NCI-H2081 treated with DMSO at 0.1 percent for 48 hours (cell line): Measurements from ENCODE around the gene KBTBD8.

Experiments
- DNase-seq: peaks from one replicate; lab custom pipeline; 2025; lab: John Stamatoyannopoulos, UW

Gene KBTBD8

DNA sequence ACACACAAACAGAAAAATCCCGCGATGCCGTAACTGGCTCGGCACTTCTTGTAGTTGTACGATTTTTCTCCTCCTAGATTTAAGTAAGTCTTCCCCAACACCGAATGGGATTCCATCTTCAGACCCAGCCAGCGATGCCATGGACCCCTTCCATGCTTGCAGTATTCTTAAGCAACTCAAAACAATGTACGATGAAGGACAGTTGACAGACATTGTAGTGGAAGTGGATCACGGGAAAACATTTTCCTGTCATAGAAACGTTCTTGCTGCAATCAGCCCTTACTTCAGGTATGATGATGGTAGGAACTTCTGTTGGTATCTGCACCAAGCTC lies 763 bp downstream of the KBTBD8 start:
- no peak for DNase-seq

DNA sequence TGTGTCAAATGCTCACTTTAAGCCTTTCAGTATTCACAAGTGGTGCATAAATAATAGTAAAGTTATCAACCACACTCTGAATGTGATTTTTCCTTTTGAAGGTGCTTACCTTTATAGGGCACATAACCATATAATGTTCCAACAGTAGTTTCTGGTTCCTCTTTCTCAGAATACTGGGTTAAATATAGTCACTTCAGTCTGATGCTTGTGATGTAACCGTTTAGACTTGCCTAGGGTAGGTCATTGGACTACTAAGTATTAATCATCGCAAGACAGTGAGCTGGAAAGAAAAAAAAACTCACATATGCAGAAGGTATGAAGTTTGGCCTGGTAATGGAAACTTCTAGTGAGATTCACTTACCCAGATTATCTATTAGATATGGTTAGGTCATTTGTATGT lies 1.9 kb downstream of the KBTBD8 start:
- no peak for DNase-seq

DNA sequence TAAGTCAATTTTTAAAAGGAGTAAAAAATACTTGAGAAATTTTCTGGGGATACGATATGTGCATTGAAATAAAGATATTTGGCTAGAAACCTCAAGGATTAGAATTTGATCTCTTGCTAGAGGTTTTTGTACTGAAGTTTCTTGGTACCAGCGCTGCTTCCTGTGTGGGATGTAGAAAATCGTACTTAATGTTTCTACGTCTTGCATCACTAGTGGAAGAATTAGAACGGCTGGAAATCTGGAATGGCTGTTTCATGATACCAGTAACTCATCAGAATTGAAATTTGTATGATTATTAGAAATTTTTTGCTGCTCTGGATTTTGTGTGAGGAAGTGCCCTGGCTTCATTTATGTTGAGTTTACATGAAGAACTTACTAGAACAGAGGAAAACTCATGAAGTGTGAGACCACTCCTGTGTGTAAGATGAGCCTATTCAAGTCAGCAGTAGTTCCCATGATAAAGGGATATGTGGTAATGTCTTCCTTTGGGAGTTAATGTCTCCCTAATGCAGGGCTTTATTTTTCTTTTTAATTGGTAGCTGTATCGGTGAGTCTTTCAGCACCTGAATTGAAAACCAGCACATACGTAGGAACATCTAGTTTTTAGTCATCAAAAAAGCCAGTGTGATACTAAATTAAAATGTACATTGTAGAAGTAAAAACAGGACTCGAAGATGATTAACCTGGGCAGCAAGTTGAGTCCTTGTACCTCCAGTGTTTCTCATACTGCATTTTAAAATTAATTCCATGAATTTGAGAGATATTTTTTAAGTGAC lies 3.2 kb downstream of the KBTBD8 start:
- no peak for DNase-seq

DNA sequence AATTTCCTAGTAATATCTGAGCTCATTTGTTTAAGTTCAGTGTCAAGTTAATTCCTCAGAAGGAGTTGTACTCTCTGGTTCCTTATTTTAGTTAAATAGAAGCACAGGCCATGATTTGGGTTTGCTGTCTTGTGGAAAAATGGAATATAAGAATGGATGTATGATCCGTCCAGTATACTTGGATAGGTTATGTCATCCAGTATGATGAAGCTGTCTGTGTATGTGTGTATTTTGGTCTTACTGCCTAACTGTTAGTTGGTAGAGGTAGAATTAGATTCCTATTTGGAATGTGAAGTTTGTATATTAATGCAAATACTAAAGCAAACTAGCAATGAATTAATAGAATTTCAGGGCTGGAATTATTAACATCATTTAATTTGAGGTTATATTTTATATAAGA lies 7.9 kb downstream of the KBTBD8 start:
- no peak for DNase-seq

DNA sequence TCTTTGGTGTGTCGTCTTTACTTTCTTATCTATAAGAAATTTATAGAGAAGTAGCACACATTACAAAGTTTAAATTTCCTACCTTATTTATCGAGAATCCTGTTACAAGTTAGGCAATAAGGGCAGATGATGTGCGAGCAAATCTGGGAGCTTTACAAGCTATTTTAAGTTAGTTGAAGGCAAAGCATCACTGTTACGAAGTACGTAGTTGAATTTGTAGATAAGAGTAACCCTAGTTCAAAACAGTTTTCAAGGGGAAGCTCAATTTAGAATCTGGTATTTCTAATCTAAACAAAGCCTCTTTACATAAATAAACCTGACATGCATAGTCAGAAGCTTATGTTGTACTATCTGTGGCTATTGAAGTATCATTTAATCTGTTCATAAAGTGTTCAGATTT lies 8.4 kb downstream of the KBTBD8 start:
- DNase-seq: no peak

DNA sequence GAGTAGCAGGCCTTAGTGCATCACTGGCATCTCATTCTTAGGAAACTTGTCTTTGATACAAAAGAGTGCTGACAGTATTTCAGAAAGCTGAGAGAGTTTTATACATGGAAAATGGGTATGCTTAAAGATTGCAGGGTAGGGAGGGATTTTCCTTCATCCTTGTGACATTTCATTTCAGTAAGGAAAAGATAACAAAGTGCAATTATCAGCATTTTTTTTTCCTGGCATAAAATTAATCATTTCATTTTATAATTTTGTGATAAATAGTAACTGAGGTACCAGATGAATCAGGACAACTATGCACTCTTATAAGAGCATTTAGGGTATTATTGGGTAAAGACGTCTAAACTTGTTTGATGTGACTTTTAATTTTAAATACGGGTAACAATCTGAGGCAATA lies 10.3 kb downstream of the KBTBD8 start:
- no peak for DNase-seq

DNA sequence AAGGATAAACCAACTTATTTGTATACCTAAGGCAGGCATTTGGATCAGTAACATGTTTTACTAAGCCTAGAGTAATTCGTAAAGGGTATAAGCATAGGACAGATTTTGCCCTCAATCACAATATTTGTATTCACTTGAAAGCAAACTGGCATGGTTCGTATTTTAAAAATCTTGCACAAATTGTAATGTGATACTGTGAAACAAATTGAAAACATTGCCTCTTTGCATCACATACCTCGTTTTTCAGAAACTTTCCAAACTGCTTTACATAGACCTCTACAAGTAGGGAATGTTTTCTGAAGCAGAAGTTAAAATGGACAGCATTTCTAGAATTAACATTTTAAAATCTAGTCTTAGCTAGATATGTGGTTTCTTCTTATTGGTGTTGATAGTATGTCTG lies 11.6 kb downstream of the KBTBD8 start:
- DNase-seq: no peak

DNA sequence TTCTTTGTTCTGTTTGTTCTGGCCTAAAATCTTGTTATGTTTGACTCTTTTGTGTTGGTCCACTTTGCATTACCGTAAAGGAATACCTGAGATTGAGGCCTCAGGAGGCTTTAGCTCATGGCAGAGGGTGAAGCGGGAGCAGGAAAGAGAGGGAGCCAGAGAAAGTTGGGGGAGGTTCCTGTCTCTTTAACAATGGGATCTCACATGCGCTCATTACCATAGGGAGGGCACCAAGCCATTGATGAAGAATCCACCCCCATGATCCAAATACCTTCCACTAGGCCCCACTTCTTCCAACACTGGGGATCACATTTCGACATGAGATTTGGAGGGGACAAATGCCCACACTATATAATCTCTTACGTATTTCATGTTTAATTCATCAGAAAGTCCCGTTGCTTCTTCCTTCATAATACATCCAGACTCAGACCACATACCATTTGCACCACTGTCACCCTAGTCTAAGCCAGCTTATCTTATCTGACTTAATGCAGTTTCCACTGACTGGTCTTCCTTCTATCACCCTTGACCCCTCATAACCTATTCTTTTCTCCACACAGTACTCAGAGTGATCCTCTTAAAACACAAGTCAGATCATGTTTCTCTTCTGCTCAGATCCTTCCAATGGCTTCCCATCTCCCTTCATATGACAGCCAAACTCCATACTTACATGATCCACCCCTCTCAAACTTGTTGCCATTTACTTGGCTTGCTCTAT lies 13.5 kb downstream of the KBTBD8 start:
- DNase-seq: no peak

DNA sequence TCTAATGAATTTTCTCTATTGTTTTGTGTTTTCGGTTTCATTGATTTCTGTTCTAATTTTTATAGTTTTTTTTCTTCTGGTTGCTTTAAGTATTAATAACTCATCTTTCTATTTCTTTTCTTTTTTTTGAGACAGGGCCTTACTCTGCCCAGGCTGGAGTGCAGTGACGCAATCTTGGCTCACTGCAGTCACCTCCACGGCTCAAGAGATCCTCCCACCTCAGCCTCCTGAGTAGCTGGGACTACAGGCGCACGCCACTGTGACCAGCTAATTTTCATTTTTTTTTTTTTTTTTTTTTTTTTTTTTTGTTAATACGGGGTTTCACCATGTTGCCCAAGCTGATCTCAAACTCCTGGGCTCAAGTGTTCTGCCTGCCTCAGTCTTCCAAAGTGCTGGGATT lies 14.5 kb downstream of the KBTBD8 start:
- no peak for DNase-seq

DNA sequence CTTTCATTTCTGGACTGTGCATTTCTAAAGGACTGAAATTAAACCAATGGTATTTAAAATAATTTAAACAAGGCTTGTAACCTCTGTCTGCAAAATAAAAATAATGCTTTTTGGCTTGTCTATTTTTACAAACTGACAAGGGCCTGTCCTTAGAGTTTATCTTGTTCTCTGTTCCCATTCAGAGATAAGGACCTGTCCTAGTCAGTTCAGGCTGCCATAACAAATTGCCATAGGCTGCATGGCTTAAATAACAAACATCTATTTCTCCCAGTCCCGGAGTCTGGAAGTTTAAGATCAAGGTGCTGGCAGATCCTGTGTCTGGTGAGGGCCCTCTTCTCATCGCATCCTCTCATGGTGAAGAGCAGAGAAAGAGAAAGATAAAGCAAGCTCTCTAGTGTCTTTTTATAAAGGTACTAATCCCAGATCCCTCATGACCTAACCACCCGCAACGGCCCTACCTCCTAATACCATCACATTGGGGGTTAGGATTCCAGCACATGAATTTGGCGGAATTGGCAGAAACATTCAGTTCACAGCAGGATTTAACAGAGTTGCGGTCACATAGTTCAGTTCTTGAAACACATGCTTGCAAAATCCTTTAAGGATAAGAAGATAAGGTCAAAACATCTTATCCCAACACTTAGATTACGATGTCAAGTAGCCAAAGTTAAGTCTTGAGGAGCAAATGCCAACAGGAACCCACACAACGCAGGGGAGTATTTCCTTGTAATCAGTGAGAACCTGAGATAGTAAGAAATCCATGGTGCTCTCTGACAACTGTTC lies 17.8 kb downstream of the KBTBD8 start:
- no peak for DNase-seq

DNA sequence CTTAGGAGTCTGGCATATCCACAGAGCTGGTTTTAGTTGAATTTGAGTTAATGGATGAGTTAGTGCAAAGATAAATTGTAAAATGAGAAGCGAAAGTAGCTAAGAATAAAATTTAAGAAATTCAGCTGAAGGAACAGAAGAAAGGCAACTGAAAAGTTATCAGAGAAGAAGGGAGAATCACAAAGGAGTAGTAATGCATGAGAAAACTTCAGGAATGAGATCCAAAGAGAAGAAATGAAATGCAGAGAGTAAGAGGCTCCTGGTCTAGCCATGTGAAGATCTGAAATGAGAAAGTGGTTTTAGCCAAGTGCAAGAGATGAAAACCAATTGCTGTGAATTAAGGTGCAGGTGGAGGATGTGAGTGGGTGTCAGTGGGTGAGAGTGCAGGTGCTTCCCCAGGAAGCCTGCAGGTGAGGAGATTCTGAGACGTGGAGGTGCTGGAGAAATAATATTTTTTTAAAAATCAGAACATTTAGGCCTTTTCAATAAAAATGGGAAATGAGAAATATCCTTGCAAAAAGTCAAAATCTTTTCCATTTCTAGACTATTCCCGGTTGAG lies 18.5 kb downstream of the KBTBD8 start:
- DNase-seq: no peak

DNA sequence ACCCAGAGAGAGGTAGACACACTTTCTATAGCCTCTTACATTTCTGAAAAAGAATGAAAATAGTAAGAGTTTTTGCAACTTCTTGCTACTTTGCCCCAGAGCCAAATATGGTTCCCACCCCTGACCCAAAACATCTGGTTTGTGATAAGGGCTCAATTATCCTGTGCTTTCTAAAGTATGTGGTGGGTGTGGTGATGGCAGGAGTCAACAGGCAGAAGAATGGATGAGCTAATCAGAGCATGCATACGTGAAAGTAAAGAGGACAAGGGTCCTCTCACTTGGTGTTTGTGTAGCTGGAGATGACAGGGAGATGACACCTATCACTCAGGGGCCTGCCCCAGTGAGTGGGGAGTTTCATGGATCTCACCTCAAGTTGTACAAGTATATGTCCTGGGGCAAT lies 19.1 kb downstream of the KBTBD8 start:
- no peak for DNase-seq

DNA sequence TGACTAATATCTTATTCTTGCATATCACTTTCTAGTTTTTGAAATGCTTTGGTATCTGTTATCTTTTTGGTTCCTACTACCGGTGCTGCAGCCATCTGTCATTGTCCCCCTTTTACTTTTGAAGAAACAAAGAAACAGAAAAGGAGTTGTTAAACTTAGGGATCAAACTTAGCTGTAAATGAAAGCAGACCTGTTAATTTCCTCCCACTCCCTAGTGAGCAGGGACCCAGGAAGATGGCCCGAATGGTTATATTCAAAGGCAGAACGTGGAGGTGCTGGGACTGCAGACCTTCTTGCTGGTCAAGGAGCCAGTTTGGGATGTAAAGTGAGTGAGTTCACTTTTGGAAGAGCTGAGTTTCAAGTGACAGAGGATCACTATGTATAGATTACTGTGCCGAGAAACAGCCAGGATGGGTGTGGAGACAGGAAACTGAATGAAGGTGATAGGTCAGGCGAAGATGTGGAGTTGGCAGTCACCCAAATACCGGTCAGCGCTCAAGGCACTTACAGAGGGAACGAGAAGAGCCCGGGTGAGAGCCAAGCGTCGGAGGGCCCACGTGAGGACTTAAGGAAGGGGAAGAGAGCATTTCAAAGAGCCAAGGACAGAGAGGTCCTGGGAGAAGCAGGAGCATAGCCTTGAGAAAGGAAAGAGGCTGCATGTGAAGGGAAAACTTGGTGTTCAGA lies 20.1 kb downstream of the KBTBD8 start:
- no peak for DNase-seq

DNA sequence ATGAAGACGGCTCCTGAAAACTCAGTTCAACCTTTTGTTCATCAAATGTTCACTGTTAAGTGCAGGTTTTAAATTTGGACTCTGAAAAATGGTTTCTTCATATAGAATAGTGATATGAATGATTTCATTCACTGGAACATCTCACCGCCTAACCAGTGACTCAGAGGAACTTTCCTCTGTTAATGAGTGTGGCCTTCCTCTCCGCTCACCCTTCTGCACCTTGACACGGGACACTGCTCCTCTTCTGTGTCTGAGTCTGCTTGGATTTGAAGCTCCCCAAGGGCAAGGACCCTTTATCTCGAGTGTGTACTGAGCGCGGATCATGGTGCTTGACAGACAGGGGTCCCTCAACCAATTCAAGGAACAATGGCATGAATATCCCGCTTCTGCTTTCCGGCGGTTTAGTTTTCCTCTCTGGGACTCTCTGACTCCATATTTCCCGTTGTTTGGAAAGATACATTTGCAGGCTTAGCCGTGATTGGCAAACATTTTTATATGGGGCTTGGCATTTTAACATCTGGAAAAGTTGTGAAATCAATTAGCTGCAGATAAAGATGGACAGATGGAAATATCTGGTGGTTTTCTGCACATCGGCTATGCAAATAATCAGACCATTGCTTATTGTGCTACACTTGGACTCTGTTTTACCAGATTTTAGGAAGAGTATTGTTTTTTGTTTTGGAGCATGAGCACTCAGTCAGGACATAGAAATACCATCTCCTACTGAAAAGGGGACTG lies 20.9 kb downstream of the KBTBD8 start:
- DNase-seq: no peak

DNA sequence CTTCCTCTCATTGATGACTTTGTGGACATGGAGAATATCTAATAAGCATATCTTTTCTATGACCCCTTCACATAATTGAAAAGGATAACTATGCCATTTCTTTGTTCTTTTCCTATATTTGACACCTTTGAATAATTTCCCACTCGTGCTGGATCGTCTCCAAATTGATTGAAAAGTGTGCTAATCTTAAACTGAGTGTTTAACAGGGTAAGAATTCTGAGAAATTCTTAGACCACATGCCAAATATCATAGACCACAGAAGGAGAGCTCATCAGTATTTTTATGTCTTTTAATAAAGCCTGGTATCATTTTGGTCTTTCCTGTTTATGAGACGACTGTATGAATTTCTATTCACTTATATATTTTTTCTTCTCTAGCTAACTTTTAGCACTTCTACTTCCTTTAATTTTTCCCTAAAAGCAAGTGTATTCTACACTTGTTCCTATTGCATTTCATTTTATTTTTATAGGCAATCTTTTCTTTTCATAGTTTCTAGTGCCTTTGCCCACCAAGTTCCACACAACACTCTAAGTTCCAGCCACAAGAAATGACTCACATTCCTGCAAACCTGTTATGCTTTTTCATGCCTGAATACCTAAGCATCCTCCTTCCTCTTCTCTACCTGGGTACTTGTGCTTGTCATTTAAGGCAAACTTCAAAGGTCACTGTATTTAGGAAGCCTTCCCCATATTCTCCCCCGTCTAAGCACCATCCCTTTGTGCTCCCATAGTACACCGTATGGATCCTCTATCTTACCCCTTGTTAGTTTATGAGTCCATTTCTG lies 30.1 kb downstream of the KBTBD8 start:
- no peak for DNase-seq

DNA sequence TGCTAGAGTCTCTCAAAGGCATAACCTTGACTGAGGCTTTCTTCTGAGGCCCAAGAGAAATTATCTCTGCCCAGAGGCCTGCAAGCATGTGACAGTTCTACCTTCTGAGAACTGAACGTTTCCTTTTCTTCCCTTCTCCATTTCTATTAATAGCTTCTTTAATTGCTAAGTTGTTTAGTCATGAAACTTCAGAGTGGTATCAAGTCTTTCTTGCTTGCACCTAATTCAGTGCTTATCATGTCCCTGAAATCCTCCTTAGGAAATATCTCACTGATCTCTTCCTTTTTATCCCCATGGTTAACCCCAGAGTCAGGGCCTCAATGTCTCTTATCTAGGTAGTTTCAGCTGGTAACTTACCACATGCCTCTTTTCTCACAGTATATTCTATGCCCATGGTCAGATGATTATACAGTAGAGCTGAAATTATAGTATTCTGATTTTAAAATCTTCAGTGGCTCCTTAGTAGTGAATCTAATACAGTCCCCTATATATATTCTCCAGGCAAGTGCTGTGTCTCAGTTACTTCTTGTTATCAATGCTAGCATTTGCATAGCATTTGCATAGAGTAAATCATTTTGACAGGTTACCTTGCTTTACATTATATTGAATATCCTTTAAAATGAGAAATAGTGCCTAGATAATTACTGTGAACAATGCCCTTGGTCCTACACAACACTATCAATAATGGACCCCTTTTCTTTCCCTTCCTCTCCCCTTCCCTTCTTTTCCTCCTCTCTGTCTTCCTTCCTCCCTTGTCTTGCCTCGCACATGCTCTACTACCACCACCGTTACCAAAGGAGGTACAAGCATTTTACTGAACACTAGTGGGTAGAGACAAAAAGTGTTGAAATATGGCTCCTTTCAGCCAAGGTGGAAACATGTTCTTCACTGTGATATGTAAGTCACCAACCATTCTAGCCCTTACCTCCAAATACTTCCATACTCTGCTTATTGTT lies 33.0 kb downstream of the KBTBD8 start:
- no peak for DNase-seq

DNA sequence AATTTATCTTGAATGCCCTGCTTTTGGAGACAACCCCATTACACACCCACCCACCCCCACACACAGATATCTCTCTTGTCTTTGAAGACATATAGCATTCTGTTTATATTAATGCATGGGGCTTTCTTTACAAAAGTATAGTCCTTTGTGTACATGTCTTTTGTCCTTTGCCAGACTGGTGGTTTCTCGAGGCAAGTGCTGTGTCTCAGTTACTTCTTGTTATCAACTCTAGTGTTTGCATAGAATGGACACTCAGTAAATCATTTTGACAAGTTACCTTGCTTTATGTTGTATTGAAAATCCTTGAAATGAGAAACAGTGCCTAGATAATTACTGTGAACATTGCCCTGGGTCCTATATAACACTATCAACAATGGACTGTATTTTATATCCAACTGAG lies 33.9 kb downstream of the KBTBD8 start:
- no peak for DNase-seq

DNA sequence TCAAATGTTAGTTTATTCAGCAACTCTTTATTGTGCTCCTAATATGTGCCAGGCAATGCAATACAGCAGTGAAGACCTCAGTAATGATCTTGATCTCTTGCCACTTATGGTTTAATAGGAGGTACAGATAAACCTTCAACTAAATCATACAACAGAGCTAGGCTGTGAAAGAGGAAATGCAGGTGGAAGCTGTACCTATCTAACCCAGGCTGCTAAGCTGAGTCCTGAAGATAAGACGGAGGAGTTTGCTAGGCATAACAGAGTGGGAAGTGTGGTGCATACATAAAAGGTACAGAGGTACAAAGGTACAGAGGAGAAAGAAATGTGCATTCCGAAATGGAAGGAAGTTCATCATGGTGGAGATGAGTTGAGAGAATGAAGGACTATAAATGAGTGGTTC lies 35.0 kb downstream of the KBTBD8 start:
- DNase-seq: no peak

DNA sequence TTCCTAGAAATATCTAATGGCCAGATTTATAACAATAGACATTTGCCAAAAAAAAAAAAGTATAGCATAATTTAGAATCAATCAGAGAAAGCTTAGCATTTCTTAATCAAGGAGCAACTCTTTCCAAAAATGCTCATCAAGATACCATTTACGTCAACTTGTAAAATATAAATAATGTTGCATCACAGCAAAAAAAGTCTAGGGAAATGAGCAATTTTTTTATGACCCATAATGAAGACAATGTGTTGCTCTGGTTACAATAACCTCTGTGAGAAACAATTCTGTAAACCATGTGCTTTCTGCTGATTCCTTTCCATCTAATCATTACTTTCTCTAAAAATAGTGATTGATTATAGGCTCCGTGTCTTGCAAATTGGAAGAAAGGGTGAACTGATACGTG lies 36.3 kb downstream of the KBTBD8 start:
- DNase-seq: no peak

DNA sequence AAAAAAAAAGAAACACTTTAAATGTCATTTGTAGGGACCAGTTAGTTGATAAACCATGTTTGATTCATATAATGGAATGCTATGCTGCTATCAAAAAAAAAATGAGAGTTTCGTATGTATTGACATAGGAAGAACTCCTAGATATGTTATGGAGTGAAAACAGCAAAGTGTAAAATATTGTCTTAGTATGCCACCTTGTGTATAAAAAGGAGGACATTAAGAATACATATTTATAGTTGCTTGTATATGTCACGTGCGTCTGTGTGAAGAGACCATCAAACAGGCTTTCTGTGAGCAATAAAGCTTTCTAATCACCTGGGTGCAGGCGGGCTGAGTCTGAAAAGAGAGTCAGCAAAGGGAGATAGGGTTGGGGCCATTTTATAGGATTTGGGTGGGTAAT lies 39.5 kb downstream of the KBTBD8 start:
- no peak for DNase-seq
